GM13976 (cell line): Measurements from ENCODE around the gene PAQR7.

Experiments used
- DNase-seq: peaks from one replicate; pipeline ENCODE4 v3.0.0; 2012; ENCODE audit warnings: low spot score
- CTCF ChIP-seq: IDR thresholded peaks from 2 replicates; pipeline ENCODE4 v1.5.1; 2012; ENCODE audit warnings: borderline replicate concordance, mild to moderate bottlenecking; ENCODE audit not compliant: insufficient read depth; ENCODE audit errors: extremely low read depth, missing control alignments, control extremely low read depth
- in situ Hi-C: fragments of 300-500 bp; cut with MboI; formaldehyde crosslinking; loops from one replicate; pipeline ENCODE4 v1.12.0; 2022; ENCODE audit warnings: low sequenced_read_pairs, mixed read lengths, inconsistent platforms; ENCODE audit not compliant: unreplicated experiment

Gene PAQR7

GRCh38 chr1:25895365-25895990 lies 20.0 kb upstream of the PAQR7 start:
- in situ Hi-C loops = loop anchor here (5.0 kb wide), 1 partner anchor 102 kb away; the partner anchor contains the start of gene PAFAH2
- peak; percentile 95 for DNase-seq
- peak; percentile 94 for TF ChIP-seq CTCF

GRCh38 chr1:25893116-25893515 lies 17.6 kb upstream of the PAQR7 start:
- in situ Hi-C loops = no loop called here
- DNase-seq = no peak
- no peak for TF ChIP-seq CTCF

- in situ Hi-C loops = no loop called here
- TF ChIP-seq CTCF = no peak
- no peak for DNase-seq
Observed at GRCh38 chr1:25891606-25892005, 16.1 kb upstream of the PAQR7 start.

- in situ Hi-C loops = no loop called here
- TF ChIP-seq CTCF = no peak
- no peak for DNase-seq
Observed at GRCh38 chr1:25890239-25891034, 14.9 kb upstream of the PAQR7 start.

- TF ChIP-seq CTCF = no peak
- in situ Hi-C loops = no loop called here
- no peak for DNase-seq
Observed at GRCh38 chr1:25889470-25889869, 14.0 kb upstream of the PAQR7 start.

GRCh38 chr1:25888426-25888987 lies 13.0 kb upstream of the PAQR7 start:
- in situ Hi-C loops = no loop called here
- DNase-seq = no peak

More at GRCh38 chr1:25888426-25888987, 13.0 kb upstream of the PAQR7 start:
- TF ChIP-seq CTCF = no peak
